ENCODE measurements around the gene SLC25A45. TPM values are rescaled to one million over a fixed set of nuclear protein-coding genes. Genes with fewer than 3 reads are reported as not detected.

The SLC25A45 gene
- total RNA-seq, 1 experiment from 2014 or later = 8.5 TPM

DNA sequence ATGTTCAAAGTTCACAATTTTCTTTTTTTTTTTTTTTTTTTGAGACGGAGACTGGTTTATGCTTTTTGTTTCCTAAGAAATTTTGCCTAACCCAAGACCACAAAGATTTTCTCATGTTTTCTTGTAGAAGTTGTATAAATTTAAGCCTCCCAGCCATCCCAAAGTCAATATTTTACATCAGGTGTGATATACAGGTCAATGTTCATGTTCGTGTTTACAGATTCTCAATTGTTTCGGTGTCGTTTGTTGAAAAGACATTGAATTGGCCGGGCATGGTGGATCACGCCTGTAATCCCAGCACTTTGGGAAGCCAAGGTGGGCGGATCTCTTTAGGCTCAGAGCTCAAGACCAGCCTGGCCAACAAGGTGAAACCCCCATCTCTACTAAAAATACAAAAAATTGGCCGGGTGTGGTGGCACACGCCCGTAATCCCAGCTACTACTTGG is 19.4 kb upstream of the SLC25A45 start:
- BruUV-seq (replicated peaks) = no TSS peak
- Mint-ChIP-seq H3K4me3 (ENCODE audit: unreplicated experiment) (no peak overlapping the region), H3K36me3 (ENCODE audit: insufficient read depth, unreplicated experiment) (peaks cover 76% of the 10 kb centered on the region), H3K27me3 (ENCODE audit: insufficient read depth, unreplicated experiment) (no peaks in the 10 kb centered on the region), H3K27ac (ENCODE audit: unreplicated experiment) (no peak overlapping the region), H3K4me1 (ENCODE audit: low read depth, unreplicated experiment) (peaks cover 4% of the 10 kb centered on the region), H3K9me3 (ENCODE audit: unreplicated experiment) (no peaks in the 10 kb centered on the region)
- POLR2A ChIA-PET = interaction anchor here (0.6 kb wide), 1 partner anchor 70 kb away, joined by 3 read pairs; no protein-coding TSS in a partner anchor
- Histone ChIP-seq H3K36me3 (ENCODE audit: control insufficient read depth, insufficient read depth, low read length) (peaks cover 7% of the 10 kb centered on the region), H3K4me1 (0 out of 2 replicates have a peak, but pooled peaks cover 3% of the 10 kb centered on the region), H3K9me3 (no peaks in the 10 kb centered on the region), H3K27me3 (replicated peaks; ENCODE audit: control insufficient read depth, insufficient read depth, low read length) (no peaks in the 10 kb centered on the region), H3K4me3 (ENCODE audit: low read depth, low read length) (no peak overlapping the region)
- TF ChIP-seq, protein P1, sequence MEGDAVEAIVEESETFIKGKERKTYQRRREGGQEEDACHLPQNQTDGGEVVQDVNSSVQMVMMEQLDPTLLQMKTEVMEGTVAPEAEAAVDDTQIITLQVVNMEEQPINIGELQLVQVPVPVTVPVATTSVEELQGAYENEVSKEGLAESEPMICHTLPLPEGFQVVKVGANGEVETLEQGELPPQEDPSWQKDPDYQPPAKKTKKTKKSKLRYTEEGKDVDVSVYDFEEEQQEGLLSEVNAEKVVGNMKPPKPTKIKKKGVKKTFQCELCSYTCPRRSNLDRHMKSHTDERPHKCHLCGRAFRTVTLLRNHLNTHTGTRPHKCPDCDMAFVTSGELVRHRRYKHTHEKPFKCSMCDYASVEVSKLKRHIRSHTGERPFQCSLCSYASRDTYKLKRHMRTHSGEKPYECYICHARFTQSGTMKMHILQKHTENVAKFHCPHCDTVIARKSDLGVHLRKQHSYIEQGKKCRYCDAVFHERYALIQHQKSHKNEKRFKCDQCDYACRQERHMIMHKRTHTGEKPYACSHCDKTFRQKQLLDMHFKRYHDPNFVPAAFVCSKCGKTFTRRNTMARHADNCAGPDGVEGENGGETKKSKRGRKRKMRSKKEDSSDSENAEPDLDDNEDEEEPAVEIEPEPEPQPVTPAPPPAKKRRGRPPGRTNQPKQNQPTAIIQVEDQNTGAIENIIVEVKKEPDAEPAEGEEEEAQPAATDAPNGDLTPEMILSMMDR (IDR thresholded peaks at IDR 0.05; ENCODE audit: insufficient read depth in 1 of 2, low read depth in 1 of 2, low read length in 1 of 2, severe bottlenecking in 1 of 2, unreplicated experiment in 1 of 2) = no peak
- no peak for DNase-seq
- intact Hi-C loops (cut with micrococcal nuclease; ENCODE audit: unreplicated experiment) = no loop called here
- CTCF ChIA-PET = interaction anchor here (0.6 to 0.9 kb wide), 3 partner anchors 15 to 87 kb away, joined by 3 to 12 read pairs (median 5); partner anchors contain the start of gene FRMD8

DNA sequence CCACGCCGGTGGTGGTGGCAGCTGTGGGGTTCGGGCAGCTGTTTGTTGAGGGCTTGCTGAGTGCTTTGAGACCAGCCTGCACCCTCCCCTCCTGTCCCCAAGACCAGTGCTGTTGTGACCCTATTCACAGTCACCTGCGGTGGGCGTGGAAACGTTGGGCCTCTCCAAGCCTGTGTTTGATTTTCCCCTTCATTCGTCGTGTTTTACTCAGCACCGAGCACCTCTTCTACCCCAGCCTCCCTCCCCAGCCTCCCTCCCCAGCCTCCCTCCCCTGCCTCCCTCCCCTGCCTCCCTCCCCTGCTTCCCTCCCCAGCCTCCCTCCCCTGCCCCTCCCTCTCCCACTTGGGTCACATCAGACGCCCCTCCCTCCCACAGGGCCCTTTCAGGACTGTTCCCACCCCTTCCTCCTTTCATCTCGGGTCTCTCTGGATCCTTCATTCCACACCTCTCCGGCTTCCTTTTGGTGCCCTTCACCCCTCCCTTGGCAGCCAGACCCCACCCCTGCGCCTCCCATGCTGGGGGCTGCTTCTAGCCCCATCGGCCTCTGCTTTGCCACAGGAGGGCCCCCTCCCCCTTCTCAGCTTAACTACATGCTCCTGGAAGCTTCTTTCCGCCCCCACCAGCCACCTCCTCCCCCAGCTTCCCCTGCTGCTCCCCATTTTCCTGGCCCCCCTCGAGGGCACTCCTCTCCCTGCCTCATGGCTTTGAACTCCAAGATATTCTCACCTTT is 18.8 kb upstream of the SLC25A45 start:
- Mint-ChIP-seq H3K27me3 (ENCODE audit: insufficient read depth, unreplicated experiment) (no peaks in the 10 kb centered on the region), H3K4me3 (ENCODE audit: unreplicated experiment) (no peak overlapping the region), H3K9me3 (ENCODE audit: unreplicated experiment) (no peaks in the 10 kb centered on the region), H3K36me3 (ENCODE audit: insufficient read depth, unreplicated experiment) (peaks cover 75% of the 10 kb centered on the region), H3K27ac (ENCODE audit: unreplicated experiment) (no peak overlapping the region), H3K4me1 (ENCODE audit: low read depth, unreplicated experiment) (peaks cover 4% of the 10 kb centered on the region)
- no TSS peak for BruUV-seq (replicated peaks)
- TF ChIP-seq, protein P1 (IDR thresholded peaks at IDR 0.05; ENCODE audit: insufficient read depth in 1 of 2, low read depth in 1 of 2, low read length in 1 of 2, severe bottlenecking in 1 of 2, unreplicated experiment in 1 of 2) = no peak
- intact Hi-C loops (cut with micrococcal nuclease; ENCODE audit: unreplicated experiment) = no loop called here
- no peak overlapping the region for H3K4me3 ChIP-seq (ENCODE audit: low read depth, low read length)
- H3K9me3 ChIP-seq = no peaks in the 10 kb centered on the region
- no peaks in the 10 kb centered on the region for H3K27me3 ChIP-seq (replicated peaks; ENCODE audit: control insufficient read depth, insufficient read depth, low read length)
- ChIA-PET CTCF (interaction anchor here (0.6 to 0.9 kb wide), 4 partner anchors 15 to 126 kb away, joined by 3 to 12 read pairs (median 5); partner anchors contain the start of gene FRMD8), POLR2A (interaction anchor here (0.5 to 0.6 kb wide), 2 partner anchors 68 to 71 kb away, joined by 3 to 12 read pairs; partner anchors contain the start of gene DPF2)
- 0 out of 2 replicates have a peak, but pooled peaks cover 3% of the 10 kb centered on the region for H3K4me1 ChIP-seq
- no peak for DNase-seq
- H3K36me3 ChIP-seq (ENCODE audit: control insufficient read depth, insufficient read depth, low read length) = peaks cover 7% of the 10 kb centered on the region

DNA sequence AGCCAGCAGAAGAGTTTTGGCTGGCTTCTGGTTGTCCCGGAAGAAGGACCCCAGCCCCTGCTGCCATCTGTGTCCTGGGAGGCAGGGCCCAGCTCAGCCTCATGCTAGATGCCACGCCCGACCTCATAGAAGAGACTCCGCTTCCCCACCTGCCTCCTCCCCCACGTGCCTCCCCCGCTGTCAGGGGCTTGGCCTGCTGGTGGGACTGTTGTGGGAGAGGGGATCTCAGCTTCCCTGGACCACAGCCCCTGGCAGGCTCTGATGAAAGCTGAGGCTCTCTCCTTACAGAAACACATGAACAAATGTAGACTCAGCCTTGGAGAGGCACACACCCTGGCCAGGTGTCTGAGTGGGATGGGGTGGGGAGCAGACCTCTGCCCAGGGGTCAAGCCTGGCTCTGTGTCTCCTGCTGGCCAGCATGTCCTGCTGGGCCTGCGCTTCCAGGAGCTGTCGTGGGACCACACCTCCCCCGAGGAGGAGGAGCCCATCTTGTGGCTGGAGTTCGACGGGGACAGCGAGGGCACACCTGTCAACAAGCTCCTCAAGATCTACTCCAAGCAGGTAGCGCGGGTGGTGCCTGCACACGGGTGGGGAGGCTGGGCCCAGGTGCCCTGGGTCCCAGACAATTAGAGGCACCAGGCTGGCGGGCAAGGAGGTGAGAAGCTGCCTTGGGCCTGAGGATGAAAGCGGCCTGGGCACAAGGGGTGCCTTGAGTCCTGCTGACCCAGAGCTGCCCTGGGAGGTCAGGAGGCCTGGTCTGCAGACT is 18.0 kb upstream of the SLC25A45 start:
- H3K4me3 Mint-ChIP-seq (ENCODE audit: unreplicated experiment) = no peak overlapping the region
- intact Hi-C loops (cut with micrococcal nuclease; ENCODE audit: unreplicated experiment) = no loop called here
- H3K36me3 ChIP-seq (ENCODE audit: control insufficient read depth, insufficient read depth, low read length) = peaks cover 7% of the 10 kb centered on the region
- no peak overlapping the region for H3K27ac Mint-ChIP-seq (ENCODE audit: unreplicated experiment)
- peaks cover 78% of the 10 kb centered on the region for H3K36me3 Mint-ChIP-seq (ENCODE audit: insufficient read depth, unreplicated experiment)
- peaks cover 4% of the 10 kb centered on the region for H3K4me1 Mint-ChIP-seq (ENCODE audit: low read depth, unreplicated experiment)
- H3K4me1 ChIP-seq = 0 out of 2 replicates have a peak, but pooled peaks cover 3% of the 10 kb centered on the region
- no peaks in the 10 kb centered on the region for H3K27me3 Mint-ChIP-seq (ENCODE audit: insufficient read depth, unreplicated experiment)
- POLR2A ChIA-PET = interaction anchor here (0.5 kb wide), 2 partner anchors 67 to 95 kb away, joined by 3 to 12 read pairs; partner anchors contain the start of gene DPF2
- CTCF ChIA-PET = interaction anchor here (0.8 kb wide), 1 partner anchor 125 kb away, joined by 5 read pairs; no protein-coding TSS in a partner anchor
- DNase-seq = no peak
- BruUV-seq (replicated peaks) = no TSS peak
- H3K4me3 ChIP-seq (ENCODE audit: low read depth, low read length) = no peak overlapping the region
- no peaks in the 10 kb centered on the region for H3K27me3 ChIP-seq (replicated peaks; ENCODE audit: control insufficient read depth, insufficient read depth, low read length)
- H3K9me3 Mint-ChIP-seq (ENCODE audit: unreplicated experiment) = no peaks in the 10 kb centered on the region
- no peaks in the 10 kb centered on the region for H3K9me3 ChIP-seq
- TF ChIP-seq, protein P1 (IDR thresholded peaks at IDR 0.05; ENCODE audit: insufficient read depth in 1 of 2, low read depth in 1 of 2, low read length in 1 of 2, severe bottlenecking in 1 of 2, unreplicated experiment in 1 of 2) = no peak
